DMS153 treated with DMSO at 0.1 percent for 48 hours (cell line): Measurements from ENCODE around the gene MAP2K5.

Experiments used
- DNase-seq: peaks from one replicate; lab custom pipeline; 2025; ENCODE audit not compliant: unreplicated experiment; lab: John Stamatoyannopoulos, UW

The MAP2K5 gene

DNA sequence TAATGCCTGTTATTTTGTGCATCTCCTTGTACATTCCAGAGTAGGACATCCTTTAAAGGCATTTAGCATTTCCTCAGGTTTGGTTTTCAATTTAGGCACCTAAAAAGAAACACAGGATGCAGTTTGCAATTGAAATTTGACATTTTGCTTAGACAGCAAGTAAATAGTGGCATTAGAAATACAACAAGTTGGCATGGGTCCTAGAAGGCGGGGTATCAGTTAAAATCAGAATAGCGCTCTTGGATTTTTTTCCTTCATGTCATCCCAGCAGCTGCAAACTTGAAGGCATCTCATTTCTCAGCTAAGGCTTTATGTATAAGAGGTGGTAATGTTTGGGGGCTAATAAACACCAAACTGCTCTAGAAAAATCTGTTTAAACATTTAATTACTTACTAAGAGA is 235.3 kb downstream of the MAP2K5 start:
- no peak for DNase-seq

DNA sequence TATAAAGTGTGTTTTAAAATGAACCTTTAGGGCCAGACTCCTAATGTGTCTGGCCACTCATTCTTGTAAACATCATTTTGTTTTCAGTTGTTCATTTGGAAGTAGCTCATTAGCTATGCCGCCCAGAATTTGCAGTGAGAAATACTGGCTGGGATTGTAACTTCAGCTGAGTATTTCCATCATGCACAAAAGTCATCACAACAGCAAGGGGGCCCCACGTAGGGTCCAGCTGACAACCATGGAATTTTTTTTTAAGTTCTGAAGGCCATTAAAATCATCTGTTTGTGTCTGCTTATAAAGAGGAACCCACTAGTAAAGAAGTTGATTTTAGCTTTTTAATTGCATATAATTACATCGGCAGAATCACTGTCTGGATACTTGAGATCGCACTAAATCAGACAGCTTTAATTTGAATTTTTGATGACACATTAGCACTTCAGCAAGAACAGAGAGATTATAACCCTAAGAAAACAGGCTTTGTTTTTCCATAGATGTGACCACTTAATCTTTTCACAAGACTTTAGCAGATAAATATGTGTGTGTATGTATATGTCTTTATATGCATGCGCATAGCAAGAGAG is 236.6 kb downstream of the MAP2K5 start:
- DNase-seq = no peak

GRCh38 chr15:67779549-67780111 is 237.1 kb downstream of the MAP2K5 start:
- no peak for DNase-seq

GRCh38 chr15:67781061-67781460 is 238.6 kb downstream of the MAP2K5 start:
- no peak for DNase-seq

DNA sequence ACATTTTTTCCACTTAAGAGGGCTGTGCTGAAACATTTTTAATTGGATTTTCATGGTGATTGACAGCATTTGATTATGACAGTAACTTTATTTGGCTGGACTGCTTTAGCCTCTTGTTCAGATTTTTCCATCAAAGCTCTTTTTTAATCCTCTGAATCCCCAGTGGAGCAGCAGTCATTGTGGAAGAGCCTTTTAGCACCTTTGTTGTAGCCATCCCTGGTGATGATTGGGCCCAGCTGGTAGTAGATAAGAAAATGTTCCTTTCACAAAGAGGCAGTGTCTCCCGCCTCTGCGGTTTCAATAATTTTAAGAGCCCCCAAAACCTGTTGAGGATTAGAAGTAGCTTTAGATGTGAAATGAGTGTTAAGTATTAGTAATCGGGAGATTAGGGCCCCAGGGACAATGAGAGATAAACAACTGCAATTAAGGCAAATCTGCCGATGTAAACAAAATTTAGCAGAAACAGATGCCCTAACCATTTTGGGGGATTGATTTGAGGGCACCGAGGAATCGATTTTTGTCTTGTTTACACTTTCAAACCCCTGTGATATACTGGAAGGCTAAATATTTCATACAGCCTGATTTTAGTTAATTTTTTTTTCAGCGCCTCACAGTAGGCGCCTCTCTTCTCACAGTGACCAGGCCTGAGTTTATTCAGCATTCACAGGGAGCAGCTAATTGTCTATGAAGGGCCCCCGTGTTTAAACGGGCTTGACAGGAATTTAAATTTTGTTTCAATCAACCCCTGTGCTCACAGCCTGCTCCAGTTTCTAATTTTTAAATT is 239.6 kb downstream of the MAP2K5 start:
- DNase-seq = no peak

DNA sequence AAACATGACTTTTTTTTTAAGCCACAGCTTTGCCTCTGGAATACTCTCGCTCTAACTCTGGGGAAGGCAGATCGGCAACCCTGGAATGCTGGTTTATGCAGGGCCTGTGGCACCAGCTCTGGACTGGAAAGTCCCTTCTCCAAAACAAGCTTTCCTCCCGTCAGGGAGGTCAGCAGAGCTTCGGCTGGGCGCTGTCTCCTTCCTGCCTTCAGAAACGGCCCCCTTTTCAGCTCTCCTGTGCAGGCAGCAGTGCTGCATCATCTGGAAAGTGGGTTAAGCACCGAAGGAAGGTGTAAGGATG is 240.1 kb downstream of the MAP2K5 start:
- DNase-seq = no peak

DNA sequence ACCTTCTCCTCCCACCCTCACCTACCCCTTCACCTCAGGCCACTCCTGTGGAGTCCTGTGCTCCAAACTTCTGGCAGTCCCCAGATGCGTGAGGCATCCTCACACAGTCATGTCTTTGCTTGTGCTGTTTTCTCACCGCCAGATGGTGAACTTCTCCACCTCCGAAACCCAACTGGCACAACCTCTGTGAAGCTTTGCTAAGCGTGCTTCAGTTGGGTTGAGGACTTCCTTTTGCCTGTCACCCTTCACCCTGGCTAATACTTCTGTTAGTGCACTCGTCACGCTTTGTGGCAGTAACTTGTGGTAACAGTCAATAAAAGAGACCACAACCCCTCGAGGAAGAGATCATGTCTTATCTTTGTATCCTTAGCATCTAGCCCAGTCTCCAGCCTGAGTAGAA is 240.8 kb downstream of the MAP2K5 start:
- no peak for DNase-seq

DNA sequence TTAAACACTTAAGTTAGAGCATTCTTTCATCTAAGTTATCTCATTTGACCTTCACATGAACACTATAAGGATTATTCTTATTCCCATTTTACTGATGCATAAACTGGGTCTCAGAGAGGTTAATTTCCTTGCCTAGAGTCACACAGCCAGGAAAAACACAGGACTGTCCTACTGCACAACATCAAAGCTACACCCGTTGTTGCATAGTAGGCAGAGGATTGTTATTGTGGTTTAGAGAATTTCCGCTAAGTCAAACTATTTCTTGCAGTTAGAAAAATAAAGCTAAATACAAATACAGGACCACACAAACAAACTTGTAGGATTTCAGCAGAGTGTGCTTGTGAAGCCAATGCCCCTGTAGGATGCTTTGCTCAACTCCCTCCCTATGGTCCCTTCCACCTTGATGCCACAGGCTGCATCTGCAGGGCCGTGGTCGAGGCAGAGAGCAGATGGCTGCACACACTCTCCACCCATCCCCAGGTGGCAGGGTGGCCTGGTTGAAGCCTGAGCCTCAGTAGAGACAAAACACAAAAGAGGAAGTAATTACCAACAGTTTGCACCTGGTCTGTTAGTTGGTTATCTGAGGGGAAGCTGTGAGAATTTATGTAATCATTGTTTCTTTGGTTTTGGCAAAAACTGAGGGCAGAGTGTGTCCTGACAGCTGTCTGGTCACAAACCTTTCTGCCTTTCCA is 241.7 kb downstream of the MAP2K5 start:
- DNase-seq = no peak

- no peak for DNase-seq
Measured at GRCh38 chr15:67784856-67785430, 242.4 kb downstream of the MAP2K5 start.

DNA sequence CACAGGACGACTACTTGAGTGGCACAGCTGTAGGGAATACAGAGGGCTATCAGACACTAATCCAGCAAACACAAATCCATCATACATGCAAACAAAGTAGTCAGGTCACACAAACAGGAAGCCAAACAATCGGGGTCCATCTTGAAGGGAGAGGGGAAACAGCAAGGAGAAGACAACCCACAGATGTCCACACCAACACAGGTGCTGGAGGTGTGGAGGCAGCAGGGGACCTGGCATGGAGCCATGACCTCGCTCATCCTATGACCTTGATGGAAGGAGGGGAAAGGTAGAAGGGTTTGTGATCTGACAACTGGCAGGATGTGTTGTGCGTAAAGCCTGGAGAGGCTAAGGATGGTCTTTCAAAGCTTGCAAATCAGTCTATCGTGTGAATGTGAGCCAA is 242.9 kb downstream of the MAP2K5 start:
- no peak for DNase-seq

DNA sequence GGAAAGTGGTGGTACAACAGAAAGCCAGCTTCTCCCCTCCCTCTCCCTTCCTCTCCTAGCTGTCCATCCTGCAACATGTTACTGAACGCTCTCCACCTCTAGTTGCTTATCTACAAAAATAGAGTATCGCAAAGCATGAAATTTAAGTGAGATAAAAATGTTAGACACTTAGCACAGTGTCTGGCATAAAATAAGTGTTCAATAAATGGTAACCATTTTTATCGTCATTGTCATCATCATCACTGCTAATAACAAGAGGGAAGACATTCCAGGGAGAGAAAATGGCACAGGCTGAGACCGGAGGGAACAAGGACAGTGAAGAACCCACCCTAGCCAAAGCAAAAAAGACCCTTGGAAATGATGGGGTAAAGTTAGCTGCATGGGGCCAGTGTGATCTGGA is 244.1 kb downstream of the MAP2K5 start:
- DNase-seq = no peak

DNA sequence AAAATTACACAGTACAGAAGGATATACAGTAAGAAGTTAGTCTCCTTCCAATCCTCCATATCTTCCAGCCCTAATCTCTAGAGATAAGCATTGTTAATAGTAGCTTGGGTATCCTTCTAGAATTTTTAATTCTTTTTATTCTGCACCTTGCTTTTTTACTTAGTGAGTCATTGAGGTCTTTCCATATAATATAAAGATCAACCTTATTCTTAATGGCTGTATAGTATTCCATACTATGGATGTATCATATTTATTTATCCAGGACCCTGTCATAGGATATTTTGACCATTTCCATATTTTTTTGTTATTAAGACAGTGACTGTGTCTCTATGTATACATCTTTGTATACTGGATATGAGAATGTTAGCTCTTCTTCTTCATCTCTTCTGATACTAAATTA is 246.5 kb downstream of the MAP2K5 start:
- no peak for DNase-seq

GRCh38 chr15:67790610-67791319 is 248.3 kb downstream of the MAP2K5 start:
- no peak for DNase-seq

GRCh38 chr15:67792250-67792942 is 249.9 kb downstream of the MAP2K5 start:
- no peak for DNase-seq

- no peak for DNase-seq
Measured at GRCh38 chr15:67794832-67795574, 252.5 kb downstream of the MAP2K5 start.

DNA sequence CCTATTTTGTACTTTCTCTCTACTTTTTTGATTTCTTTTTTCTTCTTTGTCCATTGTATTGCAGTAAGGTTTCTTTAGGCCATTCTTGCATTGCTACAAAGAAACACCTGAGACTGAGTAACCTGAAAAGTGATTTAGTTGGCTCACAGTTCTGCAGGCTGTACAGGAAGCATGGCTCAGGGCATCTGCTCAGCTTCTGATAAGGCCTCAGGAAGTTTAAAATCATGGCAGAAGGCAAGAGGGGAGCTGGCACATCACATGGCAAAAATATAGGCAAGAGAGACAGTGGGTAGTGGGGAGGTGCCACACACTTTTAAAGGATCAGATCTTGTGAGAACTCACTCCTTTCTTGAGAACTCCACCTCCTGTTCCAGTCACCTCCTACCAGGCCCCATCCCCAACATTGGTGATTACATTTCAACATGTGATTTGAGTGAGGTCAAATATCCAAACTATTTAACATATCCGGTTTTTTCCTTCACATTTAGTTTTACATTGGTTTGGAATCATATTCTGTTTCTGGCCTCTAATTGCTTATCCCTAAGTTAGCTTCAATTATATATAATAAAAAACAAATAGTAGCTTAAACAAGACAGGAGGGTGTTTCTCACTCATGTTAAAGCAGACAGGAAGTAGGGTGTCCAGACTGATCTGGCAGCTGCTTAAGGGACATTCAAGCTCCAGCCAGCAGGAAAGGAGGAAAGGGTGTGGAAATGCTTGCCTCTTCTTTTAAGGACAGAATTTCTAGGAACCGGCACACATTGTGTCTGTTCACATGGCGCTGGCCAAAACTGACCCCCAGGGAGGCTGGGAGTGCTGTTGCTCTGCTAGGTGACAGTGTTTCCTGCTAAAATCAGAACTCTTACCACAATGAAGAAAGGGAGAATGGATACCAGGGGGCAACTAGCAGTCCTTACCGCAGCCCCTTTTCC is 254.0 kb downstream of the MAP2K5 start:
- DNase-seq = no peak

DNA sequence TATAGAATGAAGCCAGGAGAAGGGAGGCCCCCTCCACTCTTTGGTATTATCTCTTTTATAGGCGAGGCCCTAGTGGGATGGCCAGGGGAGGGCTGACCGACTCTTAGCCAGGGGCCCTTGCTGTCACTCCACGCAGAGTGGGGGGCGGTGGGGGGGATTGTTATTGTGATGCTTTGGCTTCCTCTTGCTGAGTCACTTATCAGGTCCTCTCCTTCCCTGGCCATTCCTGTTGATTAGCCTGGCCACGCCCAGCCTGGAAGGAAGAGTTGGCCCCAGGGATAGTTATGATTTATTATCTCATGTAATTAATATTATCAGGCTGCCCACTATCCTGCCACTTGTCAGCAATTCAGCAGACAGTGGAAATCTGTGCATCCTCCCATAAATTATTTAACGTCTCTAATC is 257.3 kb downstream of the MAP2K5 start:
- no peak for DNase-seq

GRCh38 chr15:67801142-67801541 is 258.6 kb downstream of the MAP2K5 start:
- DNase-seq = no peak
